GM23248 (cell line): ENCODE results near the gene PLAAT3. TPM values are rescaled to one million over a fixed set of nuclear protein-coding genes. Genes with fewer than 3 reads are reported as not detected.

Source experiments
- DNase-seq: peaks from one replicate; pipeline ENCODE4 v3.0.0-alpha.2; 2015
- H2AFZ ChIP-seq: fragments of 200-600 bp; sonication (generic); 2 replicates; pipeline ENCODE4 v1.6.1; 2016; ENCODE audit warnings: antibody characterized with exemption
- H3F3A ChIP-seq: fragments of 200-600 bp; sonication (generic); 2 replicates; pipeline ENCODE4 v1.6.1; 2016; ENCODE audit warnings: mild to moderate bottlenecking, antibody characterized with exemption, mixed run types; ENCODE audit not compliant: insufficient read depth
- H3K27ac ChIP-seq: fragments of 200-600 bp; sonication (generic); 2 replicates; pipeline ENCODE4 v1.5.1; 2016; ENCODE audit warnings: mild to moderate bottlenecking
- H3K27me3 ChIP-seq: fragments of 200-600 bp; sonication (generic); replicated peaks from 2 replicates; pipeline ENCODE4 v1.6.1; 2016; ENCODE audit warnings: mild to moderate bottlenecking; ENCODE audit not compliant: insufficient read depth
- H3K36me3 ChIP-seq: fragments of 200-600 bp; sonication (generic); 2 replicates; pipeline ENCODE4 v1.6.1; 2016; ENCODE audit warnings: low read depth, mild to moderate bottlenecking
- H3K4me1 ChIP-seq: fragments of 200-600 bp; sonication (generic); 2 replicates; pipeline ENCODE4 v1.6.1; 2016; ENCODE audit warnings: mild to moderate bottlenecking; ENCODE audit not compliant: insufficient read depth
- H3K4me2 ChIP-seq: fragments of 200-600 bp; sonication (generic); one replicate; pipeline ENCODE4 v1.6.1; 2016; ENCODE audit warnings: mild to moderate bottlenecking; ENCODE audit not compliant: unreplicated experiment
- H3K4me3 ChIP-seq: fragments of 200-600 bp; sonication (generic); 2 replicates; pipeline ENCODE4 v1.5.1; 2016; ENCODE audit warnings: mild to moderate bottlenecking
- H3K79me2 ChIP-seq: fragments of 200-600 bp; sonication (generic); 2 replicates; pipeline ENCODE4 v1.6.1; 2016; ENCODE audit warnings: mild to moderate bottlenecking; ENCODE audit not compliant: insufficient read depth
- H3K9ac ChIP-seq: fragments of 200-600 bp; sonication (generic); 2 replicates; pipeline ENCODE4 v1.6.1; 2016; ENCODE audit warnings: mild to moderate bottlenecking
- H3K9me2 ChIP-seq: fragments of 200-600 bp; sonication (generic); 2 replicates; pipeline ENCODE4 v1.6.1; 2016; ENCODE audit warnings: mixed run types, mild to moderate bottlenecking, moderate library complexity; ENCODE audit not compliant: insufficient read depth
- H3K9me3 ChIP-seq: fragments of 200-600 bp; sonication (generic); one replicate; pipeline ENCODE4 v1.6.1; 2017; ENCODE audit warnings: low read depth
- H4K20me1 ChIP-seq: fragments of 200-600 bp; sonication (generic); 2 replicates; pipeline ENCODE4 v1.6.0; 2016; ENCODE audit not compliant: insufficient read depth
- EZH2 ChIP-seq: fragments of 200-600 bp; sonication (generic); IDR thresholded peaks from 2 replicates; pipeline ENCODE4 v1.6.1; 2018; ENCODE audit warnings: antibody characterized with exemption, mild to moderate bottlenecking; ENCODE audit not compliant: insufficient read depth, poor library complexity, severe bottlenecking
- EZH2phosphoT487 ChIP-seq: fragments of 200-600 bp; sonication (generic); IDR thresholded peaks from 2 replicates; pipeline ENCODE4 v1.6.1; 2018; ENCODE audit warnings: antibody characterized with exemption, moderate library complexity, mild to moderate bottlenecking, low read depth; ENCODE audit not compliant: insufficient read depth
- WGBS, 2 experiments: methylation state at CpG; one replicate each; pipeline ENCODE4 v1.1.6; 2015 to 2017; ENCODE audit warnings: low lambda C conversion rate in 2 of 2, low coverage in 1 of 2; ENCODE audit errors: missing lambda C conversion rate in 2 of 2; 5-methylcytosine and 5-hydroxymethylcytosine counted together
- in situ Hi-C: fragments of 300-500 bp; cut with MboI; formaldehyde crosslinking; loops from 2 replicates; pipeline ENCODE4 v1.15.0; 2020
- polyA plus RNA-seq: library from polyadenylated mRNA; unstranded; fragments of >200 nt; fragmentation: Nextera tagmentation; extraction: Ambion mirVana; gene quantifications from 2 replicates; pipeline ENCODE4 v1.2.1, GENCODE V29; 2016
- total RNA-seq: library from RNA; depleted of rRNA; stranded (reverse); fragments of >200 nt; shearing (Covaris generic); gene quantifications from 2 replicates; pipeline ENCODE4 v1.2.3, GENCODE V29; 2014

PLAAT3 gene
- total and polyA plus RNA-seq, 2 experiments from 2014 or later = 4.3 to 4.9 TPM

- Histone ChIP-seq H3K4me2 (no peak overlapping the region), H3K4me3 (no peak overlapping the region), H3K36me3 (no peaks in the 10 kb centered on the region), H3K9ac (no peak overlapping the region), H3K27me3 (no peaks in the 10 kb centered on the region), H3K79me2 (no peaks in the 10 kb centered on the region), H3F3A (no peaks in the 10 kb centered on the region), H3K9me3 (no peaks in the 10 kb centered on the region), H3K9me2 (no peaks in the 10 kb centered on the region), H3K27ac (0 out of 2 replicates have a peak overlapping the region, but pooled peaks have one; percentile 9), H4K20me1 (no peaks in the 10 kb centered on the region), H2AFZ (no peak overlapping the region), H3K4me1 (peaks cover 9% of the 10 kb centered on the region)
- WGBS, 2 experiments = 18 to 21% methylated on average over 7 of the region's 7 CpGs
- TF ChIP-seq EZH2 = no peak
- no peak for TF ChIP-seq EZH2phosphoT487
- DNase-seq = peak; percentile 93
- in situ Hi-C loops = no loop called here
These were observed 14.8 kb downstream of the PLAAT3 start for GRCh38 chr11:63599211-63600122.

GRCh38 chr11:63598556-63598955, 15.7 kb downstream of the PLAAT3 start:
- Histone ChIP-seq H4K20me1 (no peaks in the 10 kb centered on the region), H3K27me3 (no peaks in the 10 kb centered on the region), H2AFZ (no peak overlapping the region), H3K27ac (no peak overlapping the region), H3K79me2 (no peaks in the 10 kb centered on the region), H3F3A (no peaks in the 10 kb centered on the region), H3K4me2 (no peak overlapping the region), H3K4me3 (no peak overlapping the region), H3K36me3 (no peaks in the 10 kb centered on the region), H3K9me2 (no peaks in the 10 kb centered on the region), H3K4me1 (peaks cover 9% of the 10 kb centered on the region), H3K9ac (no peak overlapping the region), H3K9me3 (no peaks in the 10 kb centered on the region)
- in situ Hi-C loops = no loop called here
- TF ChIP-seq EZH2phosphoT487 = no peak
- TF ChIP-seq EZH2 = no peak
- 60 to 66% methylated on average over 4 of the region's 4 CpGs for WGBS, 2 experiments
- no peak for DNase-seq

- Histone ChIP-seq H3K9me2 (no peaks in the 10 kb centered on the region), H3K9ac (no peak overlapping the region), H3K79me2 (no peaks in the 10 kb centered on the region), H3K36me3 (no peaks in the 10 kb centered on the region), H3K27me3 (no peaks in the 10 kb centered on the region), H3K4me1 (peaks cover 9% of the 10 kb centered on the region), H3F3A (no peaks in the 10 kb centered on the region), H3K4me2 (no peak overlapping the region), H4K20me1 (no peaks in the 10 kb centered on the region), H3K4me3 (no peak overlapping the region), H2AFZ (no peak overlapping the region), H3K27ac (no peak overlapping the region), H3K9me3 (no peaks in the 10 kb centered on the region)
- WGBS, 2 experiments = 56 to 61% methylated on average over 4 of the region's 4 CpGs
- in situ Hi-C loops = no loop called here
- TF ChIP-seq EZH2 (no peak), EZH2phosphoT487 (no peak)
- peak; percentile 71 for DNase-seq
These were observed 18.9 kb downstream of the PLAAT3 start for GRCh38 chr11:63595296-63595695.

- Histone ChIP-seq H3K27me3 (no peaks in the 10 kb centered on the region), H3K4me1 (no peaks in the 10 kb centered on the region), H3K4me3 (no peak overlapping the region), H3K36me3 (no peaks in the 10 kb centered on the region), H4K20me1 (no peaks in the 10 kb centered on the region), H3F3A (no peaks in the 10 kb centered on the region), H3K4me2 (no peak overlapping the region), H3K9ac (no peak overlapping the region), H3K9me3 (no peaks in the 10 kb centered on the region), H3K27ac (no peak overlapping the region), H2AFZ (no peak overlapping the region), H3K9me2 (no peaks in the 10 kb centered on the region), H3K79me2 (no peaks in the 10 kb centered on the region)
- TF ChIP-seq EZH2phosphoT487 (no peak), EZH2 (no peak)
- in situ Hi-C loops = no loop called here
- peak; percentile 56 for DNase-seq
- 69 to 75% methylated on average over 4 of the region's 4 CpGs for WGBS, 2 experiments
These were observed 21.2 kb downstream of the PLAAT3 start for GRCh38 chr11:63592975-63593395.
